GM19238 (cell line): ENCODE data around the gene GTF2H3.

Source experiments
- DNase-seq: peaks from one replicate; pipeline ENCODE4 v3.0.0; 2011; ENCODE audit warnings: low spot score; ENCODE audit not compliant: insufficient read length

The GTF2H3 gene

GRCh38 chr12:123707466-123707865 lies 73.8 kb downstream of the GTF2H3 start:
- DNase-seq = no peak
